HG02970 (cell line): Measurements from ENCODE around the gene SATB1.
"Not testable (repeated sequence)": the region's sequence is repeated elsewhere in the genome, so short reads cannot be mapped to it uniquely, and the experiment has no call there.

Experiments
- ATAC-seq: cut with Tn5 transposase; IDR thresholded peaks from one replicate; pipeline ENCODE4 v1.9.1; 2021; ENCODE audit warnings: mild to moderate bottlenecking, moderate library complexity, moderate number of reproducible peaks; ENCODE audit not compliant: unreplicated experiment, low FRiP score

SATB1 gene

GRCh38 chr3:18424729-18425640 is at the start of gene SATB1:
Gene SATB1, minus strand, starts transcription at chr3:18425339. Its CDS starts 4,372 bp downstream, at chr3:18420967.
- peak; percentile 50 for ATAC-seq

DNA sequence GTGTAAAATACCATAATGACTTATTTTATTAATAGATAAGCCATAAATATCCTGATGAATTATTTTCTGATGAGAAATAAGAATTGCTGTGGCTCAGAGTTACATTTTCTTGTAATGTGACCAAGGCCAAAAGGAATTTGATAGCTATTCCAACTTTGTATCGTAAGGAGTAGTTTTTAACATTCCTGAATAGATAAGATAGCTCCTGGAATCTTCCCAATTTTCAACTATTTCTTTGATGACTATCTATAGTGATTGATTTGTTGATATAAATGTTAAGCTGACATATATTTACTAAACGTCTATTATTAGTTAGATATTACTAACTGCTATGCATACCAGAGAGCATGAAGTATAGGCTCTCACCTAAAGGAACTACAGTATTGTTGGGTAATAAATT is 49.1 kb upstream of the SATB1 start:
- ATAC-seq, result no peak

GRCh38 chr3:18469775-18470174 is 44.6 kb upstream of the SATB1 start:
- no peak for ATAC-seq

GRCh38 chr3:18466136-18466535 is 41.0 kb upstream of the SATB1 start:
- no peak for ATAC-seq

GRCh38 chr3:18454766-18455165 is 29.6 kb upstream of the SATB1 start:
- no peak for ATAC-seq

DNA sequence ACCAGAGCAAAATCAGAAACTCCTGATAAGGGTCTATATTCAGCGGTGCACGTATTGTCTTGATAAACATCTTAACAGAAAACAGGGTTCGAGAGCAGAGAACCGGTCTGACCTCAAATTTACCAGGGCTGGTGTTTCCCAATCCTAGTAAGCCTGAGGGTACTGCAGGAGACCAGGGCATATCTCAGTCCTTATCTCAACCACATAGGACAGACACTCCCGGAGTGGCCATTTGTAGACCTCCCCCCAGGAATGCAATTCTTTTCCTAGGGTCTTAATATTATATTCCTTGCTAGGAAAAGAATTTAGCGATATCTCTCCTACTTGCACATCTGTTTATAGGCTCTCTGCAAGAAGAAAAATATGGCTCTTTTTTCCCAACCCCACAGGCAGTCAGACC is 24.5 kb upstream of the SATB1 start:
- not testable (repeated sequence) for ATAC-seq

GRCh38 chr3:18447720-18448119 is 22.6 kb upstream of the SATB1 start:
- no peak for ATAC-seq

- ATAC-seq, result no peak
These were observed 21.1 kb upstream of the SATB1 start for GRCh38 chr3:18446149-18446825.

DNA sequence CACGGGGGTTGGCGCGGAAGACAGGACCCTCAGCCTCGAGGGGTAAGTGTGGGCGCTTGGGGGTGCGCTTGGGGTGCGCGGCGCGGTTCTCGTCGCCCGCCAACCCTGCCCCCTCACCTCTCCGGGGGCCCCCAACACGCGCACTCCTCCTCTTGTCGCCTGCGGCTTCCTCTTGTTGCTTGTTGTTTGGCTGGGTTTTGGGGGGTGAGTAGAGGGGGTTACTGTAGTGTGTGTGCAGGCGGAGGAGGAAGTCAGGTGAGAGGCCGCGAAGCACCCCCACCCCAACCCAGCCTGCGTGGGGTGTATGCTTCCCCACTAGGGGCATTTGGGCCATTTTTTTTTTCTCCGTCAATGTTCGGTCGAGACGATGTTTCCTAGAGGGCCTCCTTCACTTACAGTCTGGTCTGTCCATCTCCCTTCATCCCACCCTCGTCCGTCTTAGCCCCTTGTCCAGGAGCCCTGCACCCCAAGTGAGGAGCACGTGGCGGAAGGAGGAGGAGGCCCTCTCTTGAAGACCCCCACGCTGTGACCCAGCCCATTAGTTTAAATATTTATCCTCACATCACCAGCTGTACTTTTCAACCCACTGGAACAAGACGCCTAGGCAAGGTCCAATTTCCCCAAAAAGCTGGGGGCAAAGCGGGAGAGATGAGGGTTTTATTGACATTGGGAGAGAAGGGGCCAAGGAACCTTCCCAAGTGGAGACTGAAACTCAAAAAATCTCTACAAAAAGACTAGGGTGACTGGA is 20.4 kb upstream of the SATB1 start:
- no peak for ATAC-seq

GRCh38 chr3:18444595-18445400 is 19.7 kb upstream of the SATB1 start:
- ATAC-seq, result peak; percentile 82

DNA sequence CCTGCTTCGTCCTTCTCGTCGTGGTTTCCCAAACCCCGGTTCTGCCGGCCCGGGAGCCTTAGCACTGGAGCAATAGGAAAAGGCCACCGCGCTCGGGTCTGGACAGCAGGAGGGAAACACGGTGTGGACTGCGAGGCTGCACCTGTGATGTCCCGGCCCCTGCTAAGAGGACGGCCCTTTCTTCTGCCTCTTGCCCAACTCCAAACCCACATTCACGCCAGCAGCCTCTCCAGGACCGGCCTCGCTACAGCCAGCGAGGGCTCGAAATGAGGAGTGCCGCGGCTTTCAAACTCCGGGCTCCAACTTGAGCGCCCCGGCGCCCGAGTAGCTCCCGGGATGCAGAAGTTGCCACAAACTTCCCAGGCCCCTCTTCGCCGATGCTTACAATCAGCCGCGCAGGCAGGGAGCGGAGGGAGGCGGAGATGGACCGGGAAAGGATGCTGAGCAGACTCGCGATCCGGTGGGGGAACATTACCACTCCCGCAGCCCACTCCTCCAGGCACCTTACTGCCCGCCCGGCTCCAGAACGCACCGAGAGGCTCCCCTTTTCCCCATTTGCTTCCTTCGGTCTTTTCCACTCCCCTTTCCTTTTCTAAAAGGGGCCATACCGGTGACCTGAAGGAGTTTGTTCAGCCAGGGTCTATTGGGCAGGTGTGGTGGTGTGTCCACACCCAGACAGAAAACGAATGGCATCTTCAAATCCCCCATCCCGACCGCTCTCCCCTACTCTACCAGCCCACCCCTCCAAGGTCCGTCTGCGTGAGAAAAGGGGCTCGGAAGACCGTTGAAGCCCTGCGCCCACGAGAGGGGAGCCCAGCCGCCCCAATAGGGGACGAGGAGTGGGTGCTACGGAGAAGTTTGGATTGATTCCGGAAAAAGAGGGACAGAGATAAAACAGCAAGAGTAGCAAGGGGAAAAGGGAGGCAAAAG is 18.8 kb upstream of the SATB1 start:
- no peak for ATAC-seq

- ATAC-seq, result no peak
These were observed 17.9 kb upstream of the SATB1 start for GRCh38 chr3:18442756-18443664.

GRCh38 chr3:18441551-18441950 is 16.4 kb upstream of the SATB1 start:
- no peak for ATAC-seq

DNA sequence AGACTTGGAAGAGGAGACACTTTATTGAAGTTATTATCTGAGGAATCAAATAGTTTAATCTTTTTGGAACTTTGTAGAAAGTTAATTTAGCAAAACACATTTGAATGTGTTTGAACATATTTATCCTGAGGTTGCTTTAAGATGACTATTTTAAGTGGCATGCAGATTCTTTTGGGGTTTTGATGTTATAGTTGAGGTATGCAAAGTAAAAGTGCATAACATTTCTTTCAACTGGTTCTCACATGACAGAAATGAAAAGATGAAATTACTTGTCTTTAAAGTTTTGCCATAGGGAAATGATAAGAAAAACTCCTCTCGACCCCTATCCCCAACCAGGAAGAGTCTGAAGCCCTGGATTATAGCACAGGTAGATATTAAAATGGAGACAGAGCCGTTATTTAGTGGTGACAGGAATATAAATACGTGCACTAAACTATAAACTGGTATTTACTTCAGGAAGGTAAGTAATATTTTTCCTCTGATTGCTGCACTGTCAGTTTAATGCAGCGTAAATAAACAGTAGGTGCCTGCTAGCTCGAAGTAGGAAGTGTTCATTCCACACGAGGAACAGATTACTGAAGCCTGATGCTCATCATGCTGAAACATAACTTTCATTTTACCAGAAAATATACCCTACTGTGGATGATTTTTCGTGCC is 15.1 kb upstream of the SATB1 start:
- no peak for ATAC-seq

DNA sequence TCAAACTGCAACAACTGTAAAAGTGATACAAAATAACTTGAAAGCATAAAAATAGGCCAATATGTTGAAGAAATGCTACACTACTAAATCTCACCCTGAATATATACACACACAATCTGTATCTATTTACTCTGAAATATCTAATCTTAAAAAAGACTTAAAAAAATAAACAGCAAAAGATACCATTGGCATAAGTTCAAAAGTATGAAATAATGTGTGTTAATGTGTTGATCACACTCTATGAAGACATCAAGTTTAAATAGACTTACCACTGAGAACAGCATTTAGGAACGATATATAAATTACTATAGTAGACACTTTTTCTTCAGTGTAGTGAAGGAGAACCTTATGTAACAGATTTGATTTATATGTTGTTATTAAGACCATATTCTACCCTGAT is 14.1 kb upstream of the SATB1 start:
- ATAC-seq, result no peak

DNA sequence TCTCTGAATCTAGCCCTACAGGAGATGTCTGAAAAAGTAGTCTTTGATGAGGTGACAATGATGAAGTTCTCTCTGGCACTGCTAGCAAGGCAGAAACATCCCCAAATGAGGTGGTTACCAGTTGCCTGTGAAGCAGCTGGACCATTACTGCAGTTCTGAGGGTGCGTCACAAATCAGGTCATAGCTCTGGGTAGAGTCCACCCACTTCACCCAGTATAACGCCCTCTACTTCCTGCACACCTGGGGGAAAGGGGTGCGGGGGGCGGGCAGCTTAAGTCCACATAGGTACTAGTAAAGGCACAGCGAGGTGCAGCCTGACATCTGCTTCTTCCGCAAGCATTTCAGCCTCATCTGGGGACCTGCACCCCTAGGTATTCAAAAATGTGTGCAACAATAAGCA is 13.4 kb upstream of the SATB1 start:
- ATAC-seq, result no peak

DNA sequence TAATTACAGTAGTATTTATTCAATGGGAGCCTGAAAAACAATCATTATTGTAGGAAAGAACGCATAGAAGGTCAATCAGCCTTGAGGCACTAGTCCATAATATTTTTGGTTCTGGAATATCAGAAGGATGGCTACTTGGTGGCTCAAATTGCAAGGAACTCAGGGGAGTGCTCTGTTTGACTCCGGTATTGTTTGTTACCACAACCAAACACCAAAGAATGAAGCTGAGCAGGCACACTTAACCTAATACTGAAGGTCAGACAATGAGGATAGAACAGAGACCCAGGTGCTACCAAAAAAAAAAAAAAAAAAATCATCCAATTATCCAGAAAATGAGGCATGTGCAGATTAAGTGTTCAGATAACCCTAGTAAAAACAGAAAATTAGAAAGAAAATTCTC is 11.1 kb upstream of the SATB1 start:
- ATAC-seq, result no peak

DNA sequence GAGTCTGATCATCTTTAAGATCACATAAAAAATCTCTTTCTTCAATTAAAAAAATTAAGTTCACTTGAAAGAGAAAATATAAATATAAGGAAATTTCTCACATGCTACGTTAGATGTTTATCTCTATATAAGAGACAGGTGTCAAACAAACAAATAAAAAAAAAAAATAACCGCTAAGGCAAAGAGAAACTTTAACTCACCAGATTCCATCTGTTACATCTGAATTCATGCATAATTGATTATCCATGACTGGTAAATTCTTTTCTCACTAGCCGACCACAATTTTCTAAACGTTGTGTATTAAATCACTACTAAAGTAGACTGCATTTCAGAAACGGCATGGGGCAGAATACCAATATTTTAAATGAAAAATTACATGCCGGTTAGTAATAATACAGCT is 9.6 kb upstream of the SATB1 start:
- no peak for ATAC-seq
